GM12801 (cell line): Measurements from ENCODE around the gene CEP63.

Experiments
- TF ChIP-seq, protein P1 (sequence below): IDR thresholded peaks from one replicate; pipeline ENCODE4 v1.5.1; 2011; ENCODE audit warnings: control low read depth; ENCODE audit not compliant: insufficient read length; ENCODE audit errors: extremely low read depth

Gene CEP63

DNA sequence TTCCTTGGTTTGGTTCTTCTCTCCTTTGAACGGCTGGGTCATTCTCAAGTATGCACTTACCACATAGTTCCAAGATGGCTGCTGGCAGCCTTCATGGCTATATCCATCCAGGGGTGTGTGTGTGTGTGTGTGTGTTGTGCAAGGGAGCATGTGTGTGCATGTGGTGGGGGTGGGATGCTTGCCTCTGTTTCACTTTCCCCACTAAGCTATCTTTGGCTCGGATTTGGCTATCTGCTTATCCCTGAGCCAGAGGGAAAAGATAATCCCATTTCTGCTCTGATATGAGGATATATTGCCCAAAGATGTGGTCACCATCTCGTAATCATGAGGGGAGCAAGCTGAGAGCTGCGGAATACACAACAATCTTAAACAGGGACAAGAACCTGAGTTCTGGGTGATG is 26.3 kb upstream of the CEP63 start:
- TF ChIP-seq, protein P1, sequence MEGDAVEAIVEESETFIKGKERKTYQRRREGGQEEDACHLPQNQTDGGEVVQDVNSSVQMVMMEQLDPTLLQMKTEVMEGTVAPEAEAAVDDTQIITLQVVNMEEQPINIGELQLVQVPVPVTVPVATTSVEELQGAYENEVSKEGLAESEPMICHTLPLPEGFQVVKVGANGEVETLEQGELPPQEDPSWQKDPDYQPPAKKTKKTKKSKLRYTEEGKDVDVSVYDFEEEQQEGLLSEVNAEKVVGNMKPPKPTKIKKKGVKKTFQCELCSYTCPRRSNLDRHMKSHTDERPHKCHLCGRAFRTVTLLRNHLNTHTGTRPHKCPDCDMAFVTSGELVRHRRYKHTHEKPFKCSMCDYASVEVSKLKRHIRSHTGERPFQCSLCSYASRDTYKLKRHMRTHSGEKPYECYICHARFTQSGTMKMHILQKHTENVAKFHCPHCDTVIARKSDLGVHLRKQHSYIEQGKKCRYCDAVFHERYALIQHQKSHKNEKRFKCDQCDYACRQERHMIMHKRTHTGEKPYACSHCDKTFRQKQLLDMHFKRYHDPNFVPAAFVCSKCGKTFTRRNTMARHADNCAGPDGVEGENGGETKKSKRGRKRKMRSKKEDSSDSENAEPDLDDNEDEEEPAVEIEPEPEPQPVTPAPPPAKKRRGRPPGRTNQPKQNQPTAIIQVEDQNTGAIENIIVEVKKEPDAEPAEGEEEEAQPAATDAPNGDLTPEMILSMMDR: no peak

DNA sequence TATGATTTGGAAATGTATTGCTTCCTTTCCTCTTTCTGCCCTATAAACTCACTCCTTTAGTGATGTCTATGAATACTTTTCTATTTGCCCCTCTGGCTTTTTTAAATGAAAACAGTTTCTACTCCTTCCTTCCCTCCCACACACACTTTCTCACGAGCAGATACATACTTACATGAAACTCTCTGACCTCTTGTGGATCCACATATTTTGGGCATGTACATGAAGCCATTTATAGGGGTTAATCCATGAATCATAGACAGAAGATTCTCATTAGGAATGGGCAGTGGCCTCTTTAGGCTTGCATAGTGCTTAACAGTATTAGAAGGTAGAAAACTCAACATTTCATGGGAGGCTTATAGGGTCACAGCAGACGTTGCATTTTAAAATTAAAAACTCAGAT is 24.9 kb upstream of the CEP63 start:
- TF ChIP-seq, protein P1: no peak

DNA sequence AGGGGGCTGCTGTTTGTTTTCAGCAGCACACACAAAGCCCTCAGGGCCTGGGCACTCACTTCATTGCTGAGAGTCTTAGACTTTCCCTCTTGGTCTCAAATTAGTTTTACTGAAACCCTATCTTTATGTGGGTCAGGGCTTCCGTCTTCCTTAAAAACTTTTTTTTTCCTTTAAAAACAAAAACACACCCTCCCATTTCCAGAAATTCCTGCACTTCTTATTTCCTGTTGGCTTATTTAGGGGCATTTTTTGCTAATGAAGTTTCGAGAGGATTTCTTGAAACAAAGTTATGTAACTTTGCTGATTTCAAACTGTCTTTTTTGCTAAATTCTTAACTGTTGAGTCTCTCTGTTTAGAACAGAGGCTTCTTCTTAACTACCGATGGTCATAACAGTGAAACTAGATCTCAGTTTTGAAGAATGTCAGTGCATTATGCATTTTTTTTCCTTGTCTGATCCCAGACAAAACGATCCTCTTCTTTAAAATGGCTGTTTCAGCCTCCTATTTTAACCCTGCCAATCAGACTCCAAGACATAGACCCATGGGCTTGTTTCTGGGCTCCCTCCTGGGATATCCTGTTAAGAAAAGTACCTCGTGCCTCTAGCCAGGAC is 23.4 kb upstream of the CEP63 start:
- TF ChIP-seq, protein P1: no peak

DNA sequence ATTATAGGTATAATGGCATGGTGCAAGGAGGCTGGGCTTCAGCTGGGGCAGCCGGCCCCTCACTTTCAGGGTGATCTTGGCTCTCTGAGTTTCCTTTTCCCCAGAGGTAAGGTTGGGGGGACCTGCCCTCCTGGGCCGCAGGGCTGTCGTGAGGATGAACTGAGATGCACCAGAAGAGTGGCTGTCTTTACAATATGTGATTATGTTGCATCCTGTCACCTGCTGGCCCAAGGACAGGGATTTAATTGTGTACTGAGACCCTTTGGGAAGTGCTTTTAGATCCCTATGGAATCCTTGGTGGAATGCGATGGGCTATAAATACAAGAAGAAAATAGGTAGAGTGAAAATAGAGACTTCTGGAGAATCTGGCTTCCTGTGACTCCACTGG is 22.2 kb upstream of the CEP63 start:
- TF ChIP-seq, protein P1: no peak

DNA sequence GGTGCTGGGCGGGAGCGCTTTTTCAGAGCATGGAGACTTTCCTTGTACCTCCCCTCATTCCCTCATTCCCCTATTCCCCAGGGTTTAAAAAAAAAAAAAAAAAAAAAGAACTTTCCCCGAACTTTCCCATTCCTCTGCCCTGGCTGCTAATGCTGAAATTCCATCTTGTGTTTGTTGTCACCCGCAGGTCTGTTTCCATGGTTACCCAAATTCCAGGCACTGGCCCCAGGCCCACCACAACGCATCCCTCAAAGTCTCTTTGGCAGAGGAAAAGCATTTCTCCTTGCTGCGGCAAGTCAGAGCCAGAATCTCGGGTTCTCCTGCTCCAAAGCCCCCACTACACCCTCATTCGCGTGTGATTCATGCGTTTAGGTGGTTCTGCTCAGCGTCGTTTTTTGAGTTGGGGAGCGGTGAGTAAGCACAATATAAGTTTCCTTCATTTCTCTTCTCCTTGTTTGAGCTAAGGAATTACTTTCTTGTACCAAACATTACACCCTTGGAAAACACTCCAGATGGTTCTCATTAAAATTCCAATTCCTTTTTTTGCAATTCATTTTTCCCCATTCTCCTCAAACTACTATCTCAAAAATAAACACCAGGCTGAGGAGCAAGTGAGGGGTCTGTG is 21.7 kb upstream of the CEP63 start:
- TF ChIP-seq, protein P1: no peak

DNA sequence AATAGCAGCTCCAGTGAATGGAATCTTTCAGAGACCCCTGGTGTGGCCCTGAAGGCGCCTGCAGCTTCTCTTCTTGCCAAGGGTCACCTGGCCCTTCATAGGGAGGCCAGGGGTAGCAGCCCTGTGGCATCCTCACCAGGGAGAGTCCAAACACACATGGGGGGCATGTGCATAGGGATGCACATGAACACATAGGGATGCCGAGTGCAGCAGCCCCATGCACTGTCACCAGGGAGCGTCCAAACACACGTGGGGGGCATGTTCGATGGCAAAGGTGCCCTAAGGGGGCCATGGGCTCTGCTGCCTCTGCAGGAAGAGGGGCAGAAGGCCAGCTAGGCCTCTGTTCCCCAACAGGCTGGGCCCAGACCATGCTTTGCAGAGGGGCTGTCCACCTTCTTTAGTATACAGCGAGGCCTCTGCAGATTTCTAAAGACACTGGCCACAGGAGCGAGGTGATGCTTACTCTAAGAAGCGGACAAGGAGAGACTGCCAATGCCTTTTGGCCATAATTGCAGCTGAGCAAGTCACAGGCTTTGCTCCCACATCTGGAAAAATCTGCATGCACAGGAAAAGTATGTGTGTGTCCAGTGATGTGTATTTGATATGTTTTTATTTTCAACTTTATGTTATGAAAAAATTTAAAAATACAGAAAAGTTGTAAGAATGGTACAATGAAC is 21.0 kb upstream of the CEP63 start:
- TF ChIP-seq, protein P1: no peak

DNA sequence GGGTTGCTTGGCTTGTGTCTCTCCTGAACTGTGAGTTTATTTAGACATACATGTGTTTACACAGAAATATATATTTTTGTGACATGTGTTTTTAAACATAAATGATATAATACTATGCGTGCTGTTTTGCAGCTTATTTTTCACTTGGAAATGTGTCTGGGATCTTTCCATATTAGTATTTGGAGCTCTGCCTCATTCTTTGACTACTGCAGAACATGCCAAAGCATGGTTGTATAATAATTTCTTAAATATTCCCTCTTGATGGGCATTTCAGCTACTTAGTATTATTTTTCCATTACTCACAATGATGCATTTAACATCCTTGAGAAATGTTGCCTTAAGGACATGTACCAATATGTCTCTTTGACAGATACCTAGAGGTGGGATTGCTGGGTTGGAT is 19.5 kb upstream of the CEP63 start:
- TF ChIP-seq, protein P1: no peak
